Progenitor cell of endocrine pancreas (in vitro differentiated cells): ENCODE measurements around the gene ABCF2. TPM values are rescaled to one million over a fixed set of nuclear protein-coding genes. Genes with fewer than 3 reads are reported as not detected.

Experiments
- DNase-seq: peaks from one replicate; pipeline ENCODE4 v3.0.0; 2021; ENCODE audit warnings: low spot score; ENCODE audit not compliant: unreplicated experiment
- H3K27ac Mint-ChIP-seq: 2 replicates; pipeline ENCODE4 v1.8.0; 2021; ENCODE audit warnings: mild to moderate bottlenecking, moderate library complexity, mixed read lengths
- H3K27me3 Mint-ChIP-seq: 2 replicates; pipeline ENCODE4 v1.8.0; 2021; ENCODE audit warnings: mixed read lengths
- H3K36me3 Mint-ChIP-seq: 2 replicates; pipeline ENCODE4 v1.8.0; 2022; ENCODE audit warnings: mixed read lengths; ENCODE audit not compliant: insufficient read depth
- H3K4me1 Mint-ChIP-seq: 2 replicates; pipeline ENCODE4 v1.8.0; 2021; ENCODE audit warnings: low read depth, mixed read lengths
- H3K4me3 Mint-ChIP-seq: 2 replicates; pipeline ENCODE4 v1.8.0; 2021; ENCODE audit warnings: low read depth, mild to moderate bottlenecking, moderate library complexity, mixed read lengths
- H3K9me3 Mint-ChIP-seq: 2 replicates; pipeline ENCODE4 v1.8.0; 2021; ENCODE audit warnings: low read depth, mixed read lengths
- total RNA-seq: library from RNA; stranded (reverse); gene quantifications from 2 replicates; pipeline ENCODE4 v1.2.1, GENCODE V29; 2021
- TF ChIP-seq, protein P1 (sequence below): fragments of 200-600 bp; sonication (generic); IDR thresholded peaks from one replicate; pipeline ENCODE4 v1.5.0; 2021; ENCODE audit warnings: antibody characterized with exemption, mild to moderate bottlenecking; ENCODE audit not compliant: unreplicated experiment

Gene ABCF2
- total RNA-seq, 1 donor from 2014 or later = 55.1 TPM

DNA sequence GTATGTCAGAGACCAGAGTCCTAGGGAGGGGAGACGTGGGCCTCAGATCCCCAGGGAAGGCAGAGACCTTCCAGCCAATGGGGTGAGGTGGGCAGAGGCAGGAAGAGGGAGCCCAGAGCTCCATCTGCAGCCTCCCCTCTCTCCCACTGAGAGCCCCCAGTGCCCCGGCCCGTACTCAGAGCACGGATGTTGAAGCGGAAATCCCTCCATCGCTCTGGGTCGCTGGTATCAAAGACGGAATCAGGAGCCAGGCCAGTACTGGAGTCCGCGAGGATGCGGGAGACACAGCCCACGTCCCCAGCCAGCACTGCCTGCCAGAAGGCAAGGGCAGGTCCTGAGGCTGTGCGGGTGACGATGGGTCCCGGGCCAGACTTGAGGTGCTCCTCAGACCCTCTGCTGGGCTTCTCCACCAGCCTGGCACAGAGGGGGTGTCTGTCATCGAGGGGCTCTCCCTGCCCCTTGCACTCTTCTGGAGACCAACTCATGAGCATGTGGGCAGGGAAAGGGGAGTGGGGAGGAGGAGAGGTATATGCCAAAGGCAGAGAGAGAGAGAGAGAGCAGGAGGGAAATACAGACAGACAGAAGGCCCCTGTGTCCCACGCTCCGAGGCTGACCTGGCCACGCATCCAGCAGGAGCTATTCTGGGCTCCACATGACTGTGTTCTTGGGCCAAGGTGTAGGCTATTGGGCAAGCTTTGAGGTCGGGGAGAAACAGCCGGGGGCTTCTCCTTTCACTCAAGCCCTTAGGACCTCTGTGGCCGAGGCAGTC lies 40.2 kb downstream of the ABCF2 start, which contains the start of gene ASB10:
Gene ASB10, minus strand, starts transcription at position 611 of the 769 bp plus-strand sequence. Its CDS starts 120 bp downstream, at position 491.
- TF ChIP-seq, protein P1, sequence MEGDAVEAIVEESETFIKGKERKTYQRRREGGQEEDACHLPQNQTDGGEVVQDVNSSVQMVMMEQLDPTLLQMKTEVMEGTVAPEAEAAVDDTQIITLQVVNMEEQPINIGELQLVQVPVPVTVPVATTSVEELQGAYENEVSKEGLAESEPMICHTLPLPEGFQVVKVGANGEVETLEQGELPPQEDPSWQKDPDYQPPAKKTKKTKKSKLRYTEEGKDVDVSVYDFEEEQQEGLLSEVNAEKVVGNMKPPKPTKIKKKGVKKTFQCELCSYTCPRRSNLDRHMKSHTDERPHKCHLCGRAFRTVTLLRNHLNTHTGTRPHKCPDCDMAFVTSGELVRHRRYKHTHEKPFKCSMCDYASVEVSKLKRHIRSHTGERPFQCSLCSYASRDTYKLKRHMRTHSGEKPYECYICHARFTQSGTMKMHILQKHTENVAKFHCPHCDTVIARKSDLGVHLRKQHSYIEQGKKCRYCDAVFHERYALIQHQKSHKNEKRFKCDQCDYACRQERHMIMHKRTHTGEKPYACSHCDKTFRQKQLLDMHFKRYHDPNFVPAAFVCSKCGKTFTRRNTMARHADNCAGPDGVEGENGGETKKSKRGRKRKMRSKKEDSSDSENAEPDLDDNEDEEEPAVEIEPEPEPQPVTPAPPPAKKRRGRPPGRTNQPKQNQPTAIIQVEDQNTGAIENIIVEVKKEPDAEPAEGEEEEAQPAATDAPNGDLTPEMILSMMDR = no peak
- no peak for DNase-seq
- H3K9me3 Mint-ChIP-seq = no peaks in the 10 kb centered on the region
- H3K4me1 Mint-ChIP-seq = no peaks in the 10 kb centered on the region
- no peak within 1 kb of the TSS for H3K27ac Mint-ChIP-seq
- no peaks in the 10 kb centered on the region for H3K36me3 Mint-ChIP-seq
- no peak within 1 kb of the TSS for H3K4me3 Mint-ChIP-seq
- peaks cover 33% of the 10 kb centered on the region for H3K27me3 Mint-ChIP-seq

- H3K27ac Mint-ChIP-seq = no peak overlapping the region
- H3K4me1 Mint-ChIP-seq = no peaks in the 10 kb centered on the region
- H3K4me3 Mint-ChIP-seq = no peak overlapping the region
- no peaks in the 10 kb centered on the region for H3K9me3 Mint-ChIP-seq
- peaks cover 31% of the 10 kb centered on the region for H3K27me3 Mint-ChIP-seq
- DNase-seq = no peak
- TF ChIP-seq, protein P1 = no peak
- no peaks in the 10 kb centered on the region for H3K36me3 Mint-ChIP-seq
These were observed 41.0 kb downstream of the ABCF2 start for GRCh38 chr7:151185762-151186639.

- H3K27me3 Mint-ChIP-seq = peaks cover 42% of the 10 kb centered on the region
- no peak overlapping the region for H3K4me3 Mint-ChIP-seq
- no peak overlapping the region for H3K27ac Mint-ChIP-seq
- no peaks in the 10 kb centered on the region for H3K9me3 Mint-ChIP-seq
- H3K36me3 Mint-ChIP-seq = no peaks in the 10 kb centered on the region
- DNase-seq = no peak
- no peaks in the 10 kb centered on the region for H3K4me1 Mint-ChIP-seq
- TF ChIP-seq, protein P1 = no peak
These were observed 46.0 kb downstream of the ABCF2 start for GRCh38 chr7:151181011-151181431.

GRCh38 chr7:151179946-151180345 lies 47.1 kb downstream of the ABCF2 start:
- H3K9me3 Mint-ChIP-seq = no peaks in the 10 kb centered on the region
- H3K27ac Mint-ChIP-seq = no peak overlapping the region
- H3K27me3 Mint-ChIP-seq = peaks cover 50% of the 10 kb centered on the region
- H3K4me3 Mint-ChIP-seq = no peak overlapping the region
- TF ChIP-seq, protein P1 = no peak
- no peak for DNase-seq
- no peaks in the 10 kb centered on the region for H3K4me1 Mint-ChIP-seq
- no peaks in the 10 kb centered on the region for H3K36me3 Mint-ChIP-seq

GRCh38 chr7:151179287-151179860 lies 47.6 kb downstream of the ABCF2 start:
- DNase-seq = no peak
- no peak overlapping the region for H3K4me3 Mint-ChIP-seq
- H3K36me3 Mint-ChIP-seq = no peaks in the 10 kb centered on the region
- no peaks in the 10 kb centered on the region for H3K9me3 Mint-ChIP-seq
- no peaks in the 10 kb centered on the region for H3K4me1 Mint-ChIP-seq
- TF ChIP-seq, protein P1 = no peak
- H3K27ac Mint-ChIP-seq = no peak overlapping the region
- H3K27me3 Mint-ChIP-seq = peaks cover 54% of the 10 kb centered on the region
